OCI-LY3 (cell line): ENCODE measurements around the gene URB2.

Experiments
- EZH2phosphoT487 ChIP-seq: fragments of 200-600 bp; shearing (Covaris generic); IDR thresholded peaks from 2 replicates; pipeline ENCODE4 v1.6.1; 2018; ENCODE audit warnings: antibody characterized with exemption, mixed run types, low read depth
- TF ChIP-seq, protein P1 (sequence below): fragments of 200-600, 300-600 bp; sonication (generic); IDR thresholded peaks from 2 replicates; pipeline ENCODE4 v1.5.1; 2014; ENCODE audit warnings: antibody characterized with exemption, low read length, low read depth

DNA sequence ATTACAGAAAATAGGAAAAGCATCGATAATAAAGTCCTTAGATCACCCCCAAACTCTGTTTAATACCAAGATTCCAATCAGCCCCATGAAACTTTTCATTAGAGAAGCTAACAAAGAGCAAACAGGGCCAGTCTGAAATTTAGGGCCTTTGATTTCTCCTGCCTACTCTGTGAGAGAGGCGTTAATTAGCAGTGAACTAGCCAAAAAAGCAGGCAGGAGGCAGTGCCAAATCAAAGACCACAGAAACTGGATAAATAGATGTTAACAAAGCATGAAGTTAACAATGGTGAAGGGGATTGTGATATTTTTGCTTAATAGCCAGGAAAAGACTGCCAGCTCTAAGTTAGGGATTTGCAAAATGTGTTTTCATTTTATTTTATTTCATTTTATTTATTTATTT is 11.3 kb upstream of the URB2 start:
- TF ChIP-seq, protein P1, sequence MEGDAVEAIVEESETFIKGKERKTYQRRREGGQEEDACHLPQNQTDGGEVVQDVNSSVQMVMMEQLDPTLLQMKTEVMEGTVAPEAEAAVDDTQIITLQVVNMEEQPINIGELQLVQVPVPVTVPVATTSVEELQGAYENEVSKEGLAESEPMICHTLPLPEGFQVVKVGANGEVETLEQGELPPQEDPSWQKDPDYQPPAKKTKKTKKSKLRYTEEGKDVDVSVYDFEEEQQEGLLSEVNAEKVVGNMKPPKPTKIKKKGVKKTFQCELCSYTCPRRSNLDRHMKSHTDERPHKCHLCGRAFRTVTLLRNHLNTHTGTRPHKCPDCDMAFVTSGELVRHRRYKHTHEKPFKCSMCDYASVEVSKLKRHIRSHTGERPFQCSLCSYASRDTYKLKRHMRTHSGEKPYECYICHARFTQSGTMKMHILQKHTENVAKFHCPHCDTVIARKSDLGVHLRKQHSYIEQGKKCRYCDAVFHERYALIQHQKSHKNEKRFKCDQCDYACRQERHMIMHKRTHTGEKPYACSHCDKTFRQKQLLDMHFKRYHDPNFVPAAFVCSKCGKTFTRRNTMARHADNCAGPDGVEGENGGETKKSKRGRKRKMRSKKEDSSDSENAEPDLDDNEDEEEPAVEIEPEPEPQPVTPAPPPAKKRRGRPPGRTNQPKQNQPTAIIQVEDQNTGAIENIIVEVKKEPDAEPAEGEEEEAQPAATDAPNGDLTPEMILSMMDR, result no peak
- no peak for TF ChIP-seq EZH2phosphoT487
